Caco-2 (cell line): Measurements from ENCODE around the gene H6PD. TPM values are rescaled to one million over a fixed set of nuclear protein-coding genes. Genes with fewer than 3 reads are reported as not detected.

Experiments used
- total RNA-seq: library from RNA; stranded (reverse); gene quantifications from 2 replicates; pipeline ENCODE4 v1.2.3, GENCODE V29; 2022

The H6PD gene
- total RNA-seq, 1 experiment from 2014 or later: 13.0 TPM

Other genes starting within 250 kb of the H6PD start
- not detected in 2 replicates for gene SLC2A7, start 208.4 kb upstream of the H6PD start, total RNA-seq
- 0.70 and 1.1 TPM in 2 replicates for gene SLC2A5, start 165.1 kb upstream of the H6PD start, total RNA-seq
- gene GPR157, start 105.7 kb upstream of the H6PD start, total RNA-seq: 14.0 and 17.2 TPM in 2 replicates
- gene SPSB1, start 58.1 kb downstream of the H6PD start, total RNA-seq: 12.8 and 18.2 TPM in 2 replicates